H7 (cell line): ENCODE measurements around the gene VSIG8. TPM values are rescaled to one million over a fixed set of nuclear protein-coding genes. Genes with fewer than 3 reads are reported as not detected.
"Not testable (repeated sequence)": the region's sequence is repeated elsewhere in the genome, so short reads cannot be mapped to it uniquely, and the experiment has no call there.

Experiments used
- DNase-seq: peaks from one replicate; pipeline ENCODE4 v3.0.0; 2012
- H3K27me3 ChIP-seq: 2 replicates; pipeline ENCODE4 v1.6.0; 2011; ENCODE audit warnings: mild to moderate bottlenecking, low read length; ENCODE audit not compliant: control insufficient read depth, insufficient read depth
- H3K36me3 ChIP-seq: replicated peaks from 2 replicates; pipeline ENCODE4 v1.5.1; 2011; ENCODE audit warnings: low read length; ENCODE audit not compliant: control insufficient read depth, insufficient read depth
- H3K4me3 ChIP-seq: 2 replicates; pipeline ENCODE4 v1.5.1; 2011; ENCODE audit warnings: low read depth, mild to moderate bottlenecking, control low read depth, low read length, moderate library complexity; ENCODE audit not compliant: insufficient read depth
- total RNA-seq: library from RNA; depleted of rRNA; stranded (reverse); fragments of >200 nt; shearing (Covaris generic); gene quantifications from 2 replicates; pipeline ENCODE4 v1.2.3, GENCODE V29; 2014; rRNA removed

VSIG8 gene, protein sequence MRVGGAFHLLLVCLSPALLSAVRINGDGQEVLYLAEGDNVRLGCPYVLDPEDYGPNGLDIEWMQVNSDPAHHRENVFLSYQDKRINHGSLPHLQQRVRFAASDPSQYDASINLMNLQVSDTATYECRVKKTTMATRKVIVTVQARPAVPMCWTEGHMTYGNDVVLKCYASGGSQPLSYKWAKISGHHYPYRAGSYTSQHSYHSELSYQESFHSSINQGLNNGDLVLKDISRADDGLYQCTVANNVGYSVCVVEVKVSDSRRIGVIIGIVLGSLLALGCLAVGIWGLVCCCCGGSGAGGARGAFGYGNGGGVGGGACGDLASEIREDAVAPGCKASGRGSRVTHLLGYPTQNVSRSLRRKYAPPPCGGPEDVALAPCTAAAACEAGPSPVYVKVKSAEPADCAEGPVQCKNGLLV
- not detected in 2 replicates for total RNA-seq

- H3K4me3 ChIP-seq, result no peak within 1 kb of the TSS
- peaks cover 3% of the 10 kb centered on the region; the same call in 1 of the 2 replicates for H3K27me3 ChIP-seq
- H3K36me3 ChIP-seq, result no peaks in the 10 kb centered on the region
- DNase-seq, result no peak
Measured at GRCh38 chr1:159862557-159862956, at the start of gene VSIG8. Gene VSIG8, minus strand, starts transcription at chr1:159862657. Its CDS starts 136 bp downstream, at chr1:159862521.

DNA sequence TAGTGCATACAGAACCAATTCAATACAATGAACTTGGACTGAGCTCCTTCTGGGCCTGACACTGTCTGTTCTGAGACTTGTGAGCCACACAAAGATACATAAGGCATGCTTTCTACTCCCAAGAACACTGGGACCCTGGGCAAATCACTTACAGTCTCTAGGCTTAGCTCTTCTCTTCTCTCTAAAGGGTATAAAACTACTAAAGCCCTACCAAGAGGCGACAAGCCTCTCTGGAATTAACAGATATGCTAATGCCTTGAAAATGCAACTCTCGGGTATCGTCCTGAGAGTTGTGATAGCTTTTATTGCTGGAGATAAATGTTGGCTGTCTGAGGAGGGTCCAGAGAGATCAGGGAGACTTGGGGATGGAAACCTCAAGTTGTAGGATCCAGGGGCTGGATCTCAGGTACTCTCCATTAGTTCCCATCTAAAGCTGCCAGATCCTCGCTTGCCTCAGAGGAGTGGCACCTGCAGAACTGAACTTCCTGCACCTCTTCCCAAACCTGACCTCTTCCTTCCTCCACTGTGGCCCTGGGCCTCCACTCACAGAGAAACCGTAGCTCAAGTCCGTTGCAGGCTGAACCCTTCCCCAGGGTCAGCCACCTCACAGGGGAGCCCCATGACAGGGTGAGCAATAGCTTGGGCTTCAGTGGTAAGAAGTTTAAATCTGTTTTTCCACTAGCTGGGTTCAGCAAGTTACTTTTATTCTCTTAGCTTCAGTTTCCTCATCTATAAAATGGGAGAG, 49.0 kb upstream of the VSIG8 start:
- no peak overlapping the region for H3K4me3 ChIP-seq
- H3K27me3 ChIP-seq, result no peaks in the 10 kb centered on the region; the same call in 1 of the 2 replicates
- no peak for DNase-seq
- H3K36me3 ChIP-seq, result no peaks in the 10 kb centered on the region

GRCh38 chr1:159908031-159908940, 45.8 kb upstream of the VSIG8 start:
- DNase-seq, result no peak
- H3K27me3 ChIP-seq, result no peaks in the 10 kb centered on the region; the same call in 1 of the 2 replicates
- H3K4me3 ChIP-seq, result no peak overlapping the region
- no peaks in the 10 kb centered on the region for H3K36me3 ChIP-seq

- no peak for DNase-seq
- Histone ChIP-seq H3K36me3 (no peaks in the 10 kb centered on the region), H3K4me3 (no peak overlapping the region), H3K27me3 (no peaks in the 10 kb centered on the region; the same call in 1 of the 2 replicates)
Measured at GRCh38 chr1:159906960-159907359, 44.5 kb upstream of the VSIG8 start.

DNA sequence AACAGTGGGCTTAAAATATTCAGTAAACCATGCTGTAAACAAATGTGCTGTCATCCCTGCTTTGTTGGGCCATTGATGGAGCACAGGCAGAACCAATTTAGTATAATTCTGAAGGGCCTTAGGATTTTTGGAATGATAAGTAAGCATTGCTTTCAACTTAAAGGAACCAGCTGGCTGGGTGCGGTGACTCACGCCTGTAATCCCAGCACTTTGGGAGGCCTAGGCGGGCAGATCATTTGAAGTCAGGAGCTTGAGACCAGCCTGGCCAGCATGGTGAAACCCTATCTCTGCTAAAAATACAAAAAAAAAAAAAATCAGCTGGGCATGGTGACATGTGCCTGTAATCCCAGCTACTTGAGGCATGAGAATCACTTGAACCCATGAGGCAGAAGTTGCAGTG, 41.6 kb upstream of the VSIG8 start:
- peaks cover 10% of the 10 kb centered on the region for H3K27me3 ChIP-seq
- not testable (repeated sequence) for DNase-seq, H3K4me3 ChIP-seq

DNA sequence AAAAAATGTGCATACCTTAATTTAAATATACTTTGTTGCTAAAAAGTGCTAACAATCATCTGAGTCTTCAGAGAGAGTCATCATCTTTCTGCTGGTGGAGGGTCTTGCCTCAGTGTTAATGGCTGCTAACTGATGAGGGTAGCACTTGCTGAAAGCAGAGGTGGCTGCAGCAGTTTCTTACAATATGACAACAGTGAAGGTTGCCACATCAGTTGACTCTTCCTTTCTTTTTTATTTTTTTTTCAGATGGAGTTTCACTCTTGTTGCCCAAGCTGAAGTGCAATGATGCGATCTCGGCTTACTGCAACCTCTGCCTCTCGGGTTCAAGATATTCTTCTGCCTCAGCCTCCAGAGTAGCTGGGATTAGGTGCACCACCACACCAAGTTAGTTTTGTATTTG, 40.1 kb upstream of the VSIG8 start:
- Histone ChIP-seq H3K4me3 (no peak overlapping the region), H3K36me3 (no peaks in the 10 kb centered on the region), H3K27me3 (peaks cover 10% of the 10 kb centered on the region)
- no peak for DNase-seq

More for the DNA sequence above, 41.6 kb upstream of the VSIG8 start:
- H3K36me3 ChIP-seq, result not testable (repeated sequence)

GRCh38 chr1:159900755-159901360, 38.4 kb upstream of the VSIG8 start:
- no peak overlapping the region for H3K4me3 ChIP-seq
- peaks cover 10% of the 10 kb centered on the region for H3K27me3 ChIP-seq
- DNase-seq, result no peak
- no peaks in the 10 kb centered on the region for H3K36me3 ChIP-seq

- Histone ChIP-seq H3K36me3 (no peaks in the 10 kb centered on the region), H3K4me3 (peak within 1 kb of the TSS; percentile 19; the same call in 1 of the 2 replicates), H3K27me3 (peaks cover 10% of the 10 kb centered on the region)
- peak; percentile 98 for DNase-seq
Measured at GRCh38 chr1:159900086-159900680, 37.7 kb upstream of the VSIG8 start, which contains the start of gene CFAP45. Gene CFAP45, minus strand, starts transcription at chr1:159900165. Its CDS starts 67 bp downstream, at chr1:159900098.

GRCh38 chr1:159899634-159900033, 37.2 kb upstream of the VSIG8 start:
- H3K36me3 ChIP-seq, H3K4me3 ChIP-seq, DNase-seq: not testable (repeated sequence)
- peaks cover 10% of the 10 kb centered on the region for H3K27me3 ChIP-seq

- Histone ChIP-seq H3K27me3 (peaks cover 10% of the 10 kb centered on the region), H3K4me3 (no peak overlapping the region), H3K36me3 (no peaks in the 10 kb centered on the region)
- no peak for DNase-seq
Measured at GRCh38 chr1:159898527-159898926, 36.1 kb upstream of the VSIG8 start.

DNA sequence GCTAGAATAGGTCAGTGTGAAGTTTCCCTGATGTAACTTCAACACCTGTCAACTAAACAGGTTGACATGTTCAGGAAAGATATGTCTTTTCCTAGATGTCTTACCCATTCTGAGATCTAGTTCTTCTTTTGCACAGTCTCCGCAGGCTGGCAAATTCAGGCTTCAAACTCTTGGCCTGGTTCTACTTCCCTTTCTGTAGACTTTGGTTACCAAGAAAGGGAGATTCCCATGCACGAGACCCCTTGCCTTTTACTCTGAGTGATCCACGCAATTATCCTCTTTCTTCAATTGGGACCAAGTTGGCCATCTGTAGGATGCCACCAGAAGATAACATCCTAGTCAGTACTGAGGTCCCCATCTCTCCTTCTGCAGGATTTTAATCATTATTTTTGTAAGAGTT, 35.5 kb upstream of the VSIG8 start:
- Histone ChIP-seq H3K36me3 (no peaks in the 10 kb centered on the region), H3K27me3 (peaks cover 10% of the 10 kb centered on the region), H3K4me3 (no peak overlapping the region)
- DNase-seq, result no peak

- DNase-seq, result no peak
- H3K36me3 ChIP-seq, result no peaks in the 10 kb centered on the region
- peaks cover 10% of the 10 kb centered on the region for H3K27me3 ChIP-seq
- H3K4me3 ChIP-seq, result no peak overlapping the region
Measured at GRCh38 chr1:159896546-159896930, 34.1 kb upstream of the VSIG8 start.

DNA sequence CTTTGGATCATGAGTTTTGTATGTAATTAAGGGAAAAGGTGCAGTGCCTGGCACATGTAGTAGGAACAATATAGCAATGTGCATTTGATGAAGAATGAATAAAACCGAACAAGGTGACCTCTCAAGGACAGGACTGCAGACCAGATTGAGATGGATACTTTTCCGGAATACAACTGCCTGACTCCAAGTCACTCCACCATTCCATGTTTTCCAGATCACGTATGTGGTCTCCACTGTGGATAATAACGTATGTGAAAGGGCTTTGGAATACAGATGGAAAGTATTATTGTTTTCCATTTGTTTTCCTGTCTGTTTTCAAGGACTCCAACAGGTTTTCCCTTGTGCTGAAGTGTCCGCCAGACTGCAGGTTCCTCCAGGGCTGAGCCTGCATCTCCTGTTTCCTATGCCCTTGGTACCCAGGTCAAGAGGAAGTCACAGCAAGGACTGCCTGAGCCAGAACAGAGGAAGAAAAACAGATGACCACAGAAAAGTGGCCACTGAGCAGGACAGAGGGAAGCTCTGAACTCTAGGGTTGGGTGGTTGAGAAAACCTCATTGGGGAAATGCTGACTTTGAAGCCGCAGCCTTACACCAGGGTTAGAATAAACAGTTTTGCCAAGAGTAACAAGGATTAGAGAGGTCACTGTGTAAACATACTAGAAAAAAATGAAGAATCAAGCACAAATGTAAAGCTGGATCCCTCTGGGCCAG, 33.5 kb upstream of the VSIG8 start:
- Histone ChIP-seq H3K36me3 (no peaks in the 10 kb centered on the region), H3K4me3 (no peak overlapping the region), H3K27me3 (peaks cover 8% of the 10 kb centered on the region)
- no peak for DNase-seq
